ENCODE data around the gene GPR161.
A peak's percentile ranks its signal among the peaks of the same experiment; 100 is the strongest.

GPR161 gene

GRCh38 chr1:168106274-168106673, 30.5 kb downstream of the GPR161 start:
- no peak for DNase-seq (ENCODE audit: low spot score)

- no peak for DNase-seq (ENCODE audit: low spot score)
Measured at GRCh38 chr1:168105846-168106245, 30.9 kb downstream of the GPR161 start.

GRCh38 chr1:168104535-168104934, 32.2 kb downstream of the GPR161 start:
- no peak for DNase-seq (ENCODE audit: low spot score)

- DNase-seq (ENCODE audit: low spot score): no peak
Measured at GRCh38 chr1:168102487-168102886, 34.2 kb downstream of the GPR161 start.

- DNase-seq (ENCODE audit: low spot score): no peak
Measured at GRCh38 chr1:168101336-168101735, 35.4 kb downstream of the GPR161 start.

GRCh38 chr1:168100315-168101002, 36.3 kb downstream of the GPR161 start:
- DNase-seq (ENCODE audit: low spot score): no peak

- DNase-seq (ENCODE audit: low spot score): peak; percentile 28
Measured at GRCh38 chr1:168099337-168099801, 37.4 kb downstream of the GPR161 start.

- DNase-seq (ENCODE audit: low spot score): peak; percentile 27
Measured at GRCh38 chr1:168098534-168099320, 38.0 kb downstream of the GPR161 start.

- peak; percentile 32 for DNase-seq (ENCODE audit: low spot score)
Measured at GRCh38 chr1:168097921-168098528, 38.7 kb downstream of the GPR161 start.

GRCh38 chr1:168096296-168097165, 40.2 kb downstream of the GPR161 start:
- peak; percentile 17 for DNase-seq (ENCODE audit: low spot score)

GRCh38 chr1:168095476-168095875, 41.3 kb downstream of the GPR161 start:
- DNase-seq (ENCODE audit: low spot score): no peak

- DNase-seq (ENCODE audit: low spot score): peak; percentile 28
Measured at GRCh38 chr1:168093616-168094015, 43.1 kb downstream of the GPR161 start.

GRCh38 chr1:168092566-168093355, 44.0 kb downstream of the GPR161 start:
- DNase-seq (ENCODE audit: low spot score): peak; percentile 14

- peak; percentile 25 for DNase-seq (ENCODE audit: low spot score)
Measured at GRCh38 chr1:168091720-168092550, 44.8 kb downstream of the GPR161 start.

GRCh38 chr1:168091063-168091462, 45.7 kb downstream of the GPR161 start:
- no peak for DNase-seq (ENCODE audit: low spot score)

- DNase-seq (ENCODE audit: low spot score): no peak
Measured at GRCh38 chr1:168090395-168090794, 46.3 kb downstream of the GPR161 start.

GRCh38 chr1:168089979-168090337, 46.8 kb downstream of the GPR161 start:
- no peak for DNase-seq (ENCODE audit: low spot score)

GRCh38 chr1:168089326-168089978, 47.3 kb downstream of the GPR161 start:
- DNase-seq (ENCODE audit: low spot score): no peak

GRCh38 chr1:168088511-168089325, 48.0 kb downstream of the GPR161 start:
- DNase-seq (ENCODE audit: low spot score): no peak
